ENCODE data around the gene CXCR2. TPM values are rescaled to one million over a fixed set of nuclear protein-coding genes. Genes with fewer than 3 reads are reported as not detected.

The CXCR2 gene
- total RNA-seq, 1 donor from 2014 or later: not detected

DNA sequence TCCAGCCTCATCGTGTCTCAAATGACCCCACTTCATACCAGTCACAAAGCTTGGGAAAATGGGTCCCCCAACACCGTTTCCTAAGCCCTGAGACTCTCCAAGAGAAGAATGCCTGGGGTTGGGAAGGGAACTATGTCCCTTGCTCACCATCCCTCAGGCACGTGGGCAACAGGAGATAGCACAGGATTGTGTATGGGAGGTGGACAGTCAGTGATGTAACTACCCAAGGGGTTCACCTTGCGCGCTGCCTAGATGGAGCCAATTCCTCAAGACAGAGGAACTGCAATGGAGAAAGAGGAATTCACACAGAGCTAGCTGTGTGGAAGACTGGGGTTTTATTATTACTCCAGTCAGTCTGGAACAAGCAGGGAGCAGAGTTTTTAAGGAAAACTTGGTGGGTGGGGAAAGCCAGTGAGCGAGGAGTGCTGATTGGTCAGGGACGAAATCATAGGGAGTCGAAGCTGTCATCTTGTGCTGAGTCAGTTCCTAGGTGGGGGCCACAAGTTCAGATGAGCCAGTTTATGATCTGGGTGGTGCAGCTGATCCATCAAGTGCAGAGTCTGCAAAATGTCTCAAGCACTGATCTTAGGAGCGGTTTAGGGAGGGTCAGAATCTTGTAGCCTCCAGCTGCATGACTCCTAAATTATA is 54.8 kb downstream of the CXCR2 start:
- DNase-seq (ENCODE audit: extremely low read depth, low read depth, low spot score): no peak

DNA sequence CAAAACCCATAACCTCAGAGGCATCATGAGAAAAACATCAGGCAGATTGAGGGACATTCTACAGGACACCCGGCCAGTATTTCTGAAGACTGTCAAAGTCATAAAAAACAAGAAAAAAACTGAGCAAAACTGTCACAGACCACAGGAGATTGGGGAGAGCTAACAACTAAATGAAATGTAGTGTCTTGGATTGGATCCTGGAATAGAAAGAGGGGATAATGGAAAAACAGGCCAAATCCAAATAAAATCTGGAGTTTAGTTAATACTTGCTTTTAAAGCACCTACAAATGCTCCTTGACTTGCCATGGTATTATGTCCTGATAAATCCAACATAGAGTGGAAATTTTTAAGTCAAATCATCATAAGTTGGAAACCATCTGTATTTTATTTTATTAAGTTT is 58.5 kb downstream of the CXCR2 start:
- DNase-seq (ENCODE audit: extremely low read depth, low read depth, low spot score): no peak

DNA sequence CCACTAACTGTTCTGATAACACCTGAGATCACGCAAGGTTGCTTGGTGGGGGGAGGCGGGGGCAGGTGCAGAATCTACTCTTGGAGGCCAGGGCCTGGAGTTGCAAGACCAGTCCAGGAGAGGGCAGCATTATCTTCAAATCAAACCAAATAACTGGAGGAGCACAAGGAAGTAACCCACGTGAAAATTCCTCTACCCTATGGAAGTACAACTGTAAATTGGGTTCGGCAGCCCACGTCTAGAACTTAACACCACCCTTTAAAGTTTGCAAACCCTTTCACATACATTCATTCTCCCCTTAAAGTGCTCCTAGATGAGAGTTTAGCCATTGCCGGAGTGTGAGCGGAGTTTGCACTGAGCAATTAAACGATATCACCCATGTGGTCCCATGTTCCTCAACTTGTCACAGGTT is 60.5 kb downstream of the CXCR2 start:
- DNase-seq (ENCODE audit: extremely low read depth, low read depth, low spot score): peak; percentile 44

Other genes with a start within 250 kb of the CXCR2 start
- gene TNS1, start 123.0 kb upstream of the CXCR2 start, total RNA-seq: 30.2 and 46.1 TPM in 2 replicates
- not detected in 2 replicates for gene RUFY4, start 56.8 kb upstream of the CXCR2 start, total RNA-seq
- not detected in 2 replicates for gene CXCR1, start 40.9 kb downstream of the CXCR2 start, total RNA-seq
- 530 and 644 TPM in 2 replicates for gene ARPC2, start 91.2 kb downstream of the CXCR2 start, total RNA-seq
- gene GPBAR1, start 135.0 kb downstream of the CXCR2 start, total RNA-seq: 0.35 and 0.39 TPM in 2 replicates
- gene AAMP, start 144.1 kb downstream of the CXCR2 start, total RNA-seq: 97.7 and 120 TPM in 2 replicates
- 32.6 and 41.8 TPM in 2 replicates for gene PNKD, start 144.5 kb downstream of the CXCR2 start, total RNA-seq
- gene TMBIM1, start 166.5 kb downstream of the CXCR2 start, total RNA-seq: 113 and 115 TPM in 2 replicates
- gene CATIP, start 230.8 kb downstream of the CXCR2 start, total RNA-seq: not detected in 2 replicates

Data from glomerular endothelial cell (primary cell).